Measurements from ENCODE around the gene RAPGEF1. TPM values are rescaled to one million over a fixed set of nuclear protein-coding genes. Genes with fewer than 3 reads are reported as not detected.
"Not testable (repeated sequence)": the region's sequence is repeated elsewhere in the genome, so short reads cannot be mapped to it uniquely, and the experiment has no call there.

Gene RAPGEF1
- total RNA-seq, 1 experiment from 2014 or later = 55.6 TPM

- no peak for TF ChIP-seq CTCF (conservative IDR thresholded peaks at IDR 0.05)
- Histone ChIP-seq H3K4me2 (ENCODE audit: insufficient read depth, insufficient read length, low read length) (no peak overlapping the region), H3K27me3 (ENCODE audit: insufficient read depth, low read length) (no peaks in the 10 kb centered on the region), H4K20me1 (ENCODE audit: control insufficient read depth, insufficient read depth, insufficient read length) (no peaks in the 10 kb centered on the region), H3K4me1 (ENCODE audit: insufficient read depth, low read length) (peaks cover 13% of the 10 kb centered on the region; the same call in 1 of the 2 replicates), H3K18ac (ENCODE audit: insufficient read length, low read depth, low read length) (no peak overlapping the region), H3K23me2 (ENCODE audit: insufficient read length, low read depth, low read length, poor library complexity, severe bottlenecking) (no peaks in the 10 kb centered on the region), H3K23ac (ENCODE audit: insufficient read length, low read depth, low read length) (no peak overlapping the region), H3K79me1 (ENCODE audit: insufficient read depth, low read depth, low read length, poor library complexity, severe bottlenecking) (no peaks in the 10 kb centered on the region), H2BK20ac (ENCODE audit: low read depth, low read length, poor library complexity, severe bottlenecking) (no peak overlapping the region), H3K9ac (ENCODE audit: extremely low read depth, insufficient read length, low read length) (no peak overlapping the region), H3K56ac (ENCODE audit: insufficient read length, low read depth, low read length) (no peak overlapping the region), H3K27ac (ENCODE audit: insufficient read length, low read depth, low read length) (no peak overlapping the region), H3T11ph (ENCODE audit: low read length) (no peak overlapping the region), H4K5ac (ENCODE audit: insufficient read length, low read depth, low read length) (no peak overlapping the region), H2BK15ac (ENCODE audit: low read depth, low read length) (no peak overlapping the region), H2AFZ (ENCODE audit: low read length) (no peak overlapping the region), H2BK120ac (ENCODE audit: low read depth, low read length, poor library complexity, severe bottlenecking) (no peak overlapping the region), H4K91ac (ENCODE audit: insufficient read length, low read depth, low read length) (no peak overlapping the region), H3K79me2 (ENCODE audit: insufficient read depth, low read length) (peaks cover 2% of the 10 kb centered on the region; the same call in 1 of the 2 replicates), H2BK12ac (ENCODE audit: insufficient read length, low read depth, low read length) (no peak overlapping the region), H4K8ac (replicated peaks; ENCODE audit: insufficient read length, low read depth, low read length) (no peak overlapping the region), H2AK5ac (ENCODE audit: insufficient read length, low read length) (no peak overlapping the region), H3K4ac (ENCODE audit: low read depth, low read length) (no peak overlapping the region), H3K9me3 (ENCODE audit: control insufficient read depth, low read depth, low read length) (no peaks in the 10 kb centered on the region), H2BK5ac (ENCODE audit: insufficient read length, low read length) (no peak overlapping the region), H3K14ac (ENCODE audit: insufficient read depth, low read length) (no peak overlapping the region)
- DNase-seq = no peak
- Mint-ChIP-seq H3K27me3 (ENCODE audit: low read depth) (no peaks in the 10 kb centered on the region), H3K4me3 (no peak overlapping the region), H3K4me1 (peaks cover 32 to 33% of the 10 kb centered on the region in 2 experiments), H3K27ac (peak overlapping the region in 1 of 3 experiments; percentile 10; a peak in 1 of 7 replicates), H3K9me3 (peaks cover 14 to 21% of the 10 kb centered on the region in 2 experiments), H3K36me3 (ENCODE audit: insufficient read depth in 1 of 3, low read depth in 3 of 3) (peaks cover 16 to 21% (median 16%) of the 10 kb centered on the region in 3 experiments)
- whole genome bisulfite sequencing (ENCODE audit: extremely low coverage, insufficient read length, low lambda C conversion rate) = no CpG with 5 or more reads among the region's 5 CpGs
Measured at GRCh38 chr9:131663288-131663687, 76.6 kb downstream of the RAPGEF1 start.

GRCh38 chr9:131662289-131662621 lies 77.6 kb downstream of the RAPGEF1 start:
- H3K4me2 ChIP-seq (ENCODE audit: insufficient read depth, insufficient read length, low read length); H2BK12ac ChIP-seq (ENCODE audit: insufficient read length, low read depth, low read length); H3K27me3 Mint-ChIP-seq (ENCODE audit: low read depth); DNase-seq; H4K20me1 ChIP-seq (ENCODE audit: control insufficient read depth, insufficient read depth, insufficient read length); H4K5ac ChIP-seq (ENCODE audit: insufficient read length, low read depth, low read length); H3K27me3 ChIP-seq (ENCODE audit: insufficient read depth, low read length); H3K23ac ChIP-seq (ENCODE audit: insufficient read length, low read depth, low read length); H2AFZ ChIP-seq (ENCODE audit: low read length); H3T11ph ChIP-seq (ENCODE audit: low read length); H4K91ac ChIP-seq (ENCODE audit: insufficient read length, low read depth, low read length); H2BK15ac ChIP-seq (ENCODE audit: low read depth, low read length); H3K27ac ChIP-seq (ENCODE audit: insufficient read length, low read depth, low read length); H3K14ac ChIP-seq (ENCODE audit: insufficient read depth, low read length); H3K79me1 ChIP-seq (ENCODE audit: insufficient read depth, low read depth, low read length, poor library complexity, severe bottlenecking); H4K8ac ChIP-seq (replicated peaks; ENCODE audit: insufficient read length, low read depth, low read length); H2BK5ac ChIP-seq (ENCODE audit: insufficient read length, low read length); H3K79me2 ChIP-seq (ENCODE audit: insufficient read depth, low read length); H3K18ac ChIP-seq (ENCODE audit: insufficient read length, low read depth, low read length); H3K23me2 ChIP-seq (ENCODE audit: insufficient read length, low read depth, low read length, poor library complexity, severe bottlenecking); H3K9me3 ChIP-seq (ENCODE audit: control insufficient read depth, low read depth, low read length); H2BK20ac ChIP-seq (ENCODE audit: low read depth, low read length, poor library complexity, severe bottlenecking); H3K56ac ChIP-seq (ENCODE audit: insufficient read length, low read depth, low read length); H3K9ac ChIP-seq (ENCODE audit: extremely low read depth, insufficient read length, low read length); H3K4ac ChIP-seq (ENCODE audit: low read depth, low read length); H2AK5ac ChIP-seq (ENCODE audit: insufficient read length, low read length); H2BK120ac ChIP-seq (ENCODE audit: low read depth, low read length, poor library complexity, severe bottlenecking): not testable (repeated sequence)
- peak overlapping the region; percentile 18 to 76 (median 37); a peak in 6 of 7 replicates for H3K27ac Mint-ChIP-seq
- peaks cover 16 to 21% (median 16%) of the 10 kb centered on the region in 3 experiments for H3K36me3 Mint-ChIP-seq (ENCODE audit: insufficient read depth in 1 of 3, low read depth in 3 of 3)
- H3K4me1 Mint-ChIP-seq = peaks cover 33 to 34% of the 10 kb centered on the region in 2 experiments
- H3K4me3 Mint-ChIP-seq = 0 out of 5 replicates have a peak overlapping the region, but pooled peaks of 1 of the 2 experiments have one; percentile 5
- no CpG with 5 or more reads among the region's 4 CpGs for WGBS (ENCODE audit: extremely low coverage, insufficient read length, low lambda C conversion rate)
- peaks cover 14 to 21% of the 10 kb centered on the region in 2 experiments for H3K9me3 Mint-ChIP-seq
- peaks cover 17% of the 10 kb centered on the region; the same call in 1 of the 2 replicates for H3K4me1 ChIP-seq (ENCODE audit: insufficient read depth, low read length)

All from H9 (cell line).